T-cell (primary cell): ENCODE results near the gene ADCY1. TPM values are rescaled to one million over a fixed set of nuclear protein-coding genes. Genes with fewer than 3 reads are reported as not detected.

Experiments
- ATAC-seq, 4 experiments: fragments of 200-7000 bp in 3 of 4; fragments of 150-1000 bp in 1 of 4; cut with Tn5 transposase; replicated peaks in 1 of 4; 1 replicate in 3 of 4; 2 replicates in 1 of 4; pipeline ENCODE4 v1.10.0; 2021; ENCODE audit warnings: moderate library complexity in 3 of 4, mild to moderate bottlenecking in 2 of 4, moderate number of reproducible peaks in 1 of 4
- CTCF ChIA-PET, 2 donors: fragments of 300-600 bp; sonication (Branson Sonifier 250); formaldehyde crosslinking; loops; one replicate each; lab custom pipeline; 2022; ENCODE audit warnings: antibody characterized with exemption in 2 of 2; lab: Charles Lee
- POLR2A ChIA-PET, 2 donors: fragments of 300-600 bp; sonication (Branson Sonifier 250); formaldehyde crosslinking; loops; one replicate each; lab custom pipeline; 2022; ENCODE audit warnings: antibody characterized with exemption in 2 of 2; lab: Charles Lee
- DNase-seq, 35 experiments: peaks; one replicate each; pipeline versions ENCODE4 v3.0.0 to v3.0.0-alpha.2; 2013 to 2023
- H3K27ac ChIP-seq: one replicate; pipeline ENCODE4 v1.5.1; 2013; ENCODE audit warnings: low read length
- H3K27me3 ChIP-seq, 2 experiments: replicated peaks in 1 of 2; 1 replicate in 1 of 2; 2 replicates in 1 of 2; pipeline versions ENCODE4 v1.6.1 to v1.7.0; 2013; ENCODE audit warnings: low read length in 1 of 2, mixed read lengths in 1 of 2; ENCODE audit not compliant: control insufficient read depth in 2 of 2, insufficient read depth in 2 of 2; ENCODE audit errors: extremely low read depth in 1 of 2
- H3K36me3 ChIP-seq, 2 donors: 1 replicate in 1 of 2; 2 replicates in 1 of 2; pipeline versions ENCODE4 v1.6.1 to v1.7.0; 2013; ENCODE audit warnings: low read length in 1 of 2; ENCODE audit not compliant: control insufficient read depth in 2 of 2, insufficient read depth in 1 of 2; ENCODE audit errors: extremely low read depth in 1 of 2
- H3K4me1 ChIP-seq, 2 experiments: 1 replicate in 1 of 2; 2 replicates in 1 of 2; pipeline versions ENCODE4 v1.6.1 to v1.7.0; 2013; ENCODE audit warnings: low read length in 2 of 2, mixed read lengths in 1 of 2; ENCODE audit not compliant: insufficient read depth in 2 of 2, control insufficient read depth in 1 of 2; ENCODE audit errors: extremely low read depth in 1 of 2
- H3K4me3 ChIP-seq, 2 donors: 1 replicate in 1 of 2; 2 replicates in 1 of 2; pipeline versions ENCODE4 v1.5.1 to v1.7.0; 2013; ENCODE audit warnings: mild to moderate bottlenecking in 2 of 2, low read length in 1 of 2, moderate library complexity in 1 of 2; ENCODE audit not compliant: control insufficient read depth in 1 of 2; ENCODE audit errors: extremely low read depth in 1 of 2
- H3K9me3 ChIP-seq: 2 replicates; pipeline ENCODE4 v1.7.0; 2013
- H3K27ac Mint-ChIP-seq, 2 donors: one replicate each; pipeline ENCODE4 v1.8.0; 2020 to 2021; ENCODE audit warnings: mild to moderate bottlenecking in 2 of 2, mixed read lengths in 2 of 2
- H3K27me3 Mint-ChIP-seq, 2 donors: one replicate each; pipeline ENCODE4 v1.8.0; 2021 to 2022; ENCODE audit warnings: mixed read lengths in 2 of 2
- H3K36me3 Mint-ChIP-seq: one replicate; pipeline ENCODE4 v1.8.0; 2021; ENCODE audit warnings: mixed read lengths
- H3K4me1 Mint-ChIP-seq, 3 donors: one replicate each; pipeline ENCODE4 v1.8.0; 2020 to 2022; ENCODE audit warnings: mixed read lengths in 3 of 3, mild to moderate bottlenecking in 1 of 3
- H3K4me3 Mint-ChIP-seq, 3 donors: one replicate each; pipeline ENCODE4 v1.8.0; 2020 to 2022; ENCODE audit warnings: mild to moderate bottlenecking in 3 of 3, mixed read lengths in 3 of 3, moderate library complexity in 3 of 3
- H3K9me3 Mint-ChIP-seq, 3 donors: one replicate each; pipeline ENCODE4 v1.8.0; 2020 to 2022; ENCODE audit warnings: mixed read lengths in 3 of 3
- WGBS: methylation state at CpG from one replicate; pipeline ENCODE4 v1.1.5; 2013; ENCODE audit warnings: missing lambda C conversion rate; ENCODE audit not compliant: insufficient coverage; 5-methylcytosine and 5-hydroxymethylcytosine counted together
- total RNA-seq, 35 experiments: library from RNA in 6 of 35; stranded (reverse) in 6 of 35; fragments of 120-200 nt in 1 of 35; gene quantifications; one replicate each; pipeline versions ENCODE4 v1.2.1 to v1.2.4 and lab custom pipeline; 2013 to 2026

The ADCY1 gene
- total RNA-seq, 5 donors from 2014 or later (not counting 1 experiment from before 2014, with no cell fraction given) = 0.03 to 0.44 (median 0.05) TPM

GRCh38 chr7:45601816-45602540 is 27.8 kb downstream of the ADCY1 start:
- Mint-ChIP-seq H3K4me3 (no peak overlapping the region), H3K9me3 (no peaks in the 10 kb centered on the region), H3K36me3 (no peaks in the 10 kb centered on the region), H3K27ac (no peak overlapping the region), H3K27me3 (peaks cover 5 to 11% of the 10 kb centered on the region in 2 donors), H3K4me1 (no peaks in the 10 kb centered on the region)
- H3K4me3 ChIP-seq = no peak overlapping the region
- ChIA-PET POLR2A (no interaction called here), CTCF (interaction anchor here in 1 of 2 donors (0.5 kb wide), 1 partner anchor 350 kb away, joined by 5 read pairs; no protein-coding TSS in a partner anchor)
- H3K4me1 ChIP-seq = no peaks in the 10 kb centered on the region
- peaks cover 0 to 12% of the 10 kb centered on the region in 2 experiments for H3K27me3 ChIP-seq
- DNase-seq = no peak
- H3K9me3 ChIP-seq = no peaks in the 10 kb centered on the region
- WGBS = 79% methylated on average over 6 of the region's 6 CpGs
- ATAC-seq = peak in 1 of 4 experiments; percentile 19
- no peaks in the 10 kb centered on the region for H3K36me3 ChIP-seq
- no peak overlapping the region for H3K27ac ChIP-seq

DNA sequence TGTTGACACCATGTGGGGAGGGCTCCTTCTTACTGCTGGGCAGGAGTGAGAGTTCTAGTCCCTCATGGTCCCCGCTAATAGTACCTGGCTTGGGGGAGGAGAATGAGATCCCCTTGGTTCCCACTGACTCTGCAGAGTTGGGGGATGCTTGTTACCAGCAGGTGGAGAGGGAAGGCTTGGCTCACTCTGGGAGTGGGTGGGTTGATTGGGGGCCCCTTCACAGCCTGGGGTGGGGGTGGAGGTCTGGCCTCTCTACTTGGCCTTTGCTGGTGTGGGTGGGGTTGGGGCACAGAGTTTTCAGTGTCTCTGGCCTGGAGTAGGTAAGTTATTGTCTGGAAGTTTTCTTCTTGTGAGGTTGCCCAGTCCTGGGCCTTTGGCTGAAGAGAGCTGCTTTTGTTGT is 31.9 kb downstream of the ADCY1 start:
- Histone ChIP-seq H3K4me3 (no peak overlapping the region), H3K36me3 (no peaks in the 10 kb centered on the region), H3K9me3 (no peaks in the 10 kb centered on the region), H3K27me3 (peaks cover 0 to 19% of the 10 kb centered on the region in 2 experiments), H3K4me1 (no peaks in the 10 kb centered on the region), H3K27ac (no peak overlapping the region)
- ChIA-PET CTCF (no interaction called here), POLR2A (no interaction called here)
- Mint-ChIP-seq H3K9me3 (peaks cover 0 to 5% (median 0%) of the 10 kb centered on the region in 3 donors), H3K4me3 (no peak overlapping the region), H3K27ac (no peak overlapping the region), H3K4me1 (no peaks in the 10 kb centered on the region), H3K27me3 (peaks cover 6 to 13% of the 10 kb centered on the region in 2 donors), H3K36me3 (no peaks in the 10 kb centered on the region)
- WGBS = no CpG with 5 or more reads among the region's 1 CpG
- ATAC-seq (no peak), DNase-seq (no peak)

DNA sequence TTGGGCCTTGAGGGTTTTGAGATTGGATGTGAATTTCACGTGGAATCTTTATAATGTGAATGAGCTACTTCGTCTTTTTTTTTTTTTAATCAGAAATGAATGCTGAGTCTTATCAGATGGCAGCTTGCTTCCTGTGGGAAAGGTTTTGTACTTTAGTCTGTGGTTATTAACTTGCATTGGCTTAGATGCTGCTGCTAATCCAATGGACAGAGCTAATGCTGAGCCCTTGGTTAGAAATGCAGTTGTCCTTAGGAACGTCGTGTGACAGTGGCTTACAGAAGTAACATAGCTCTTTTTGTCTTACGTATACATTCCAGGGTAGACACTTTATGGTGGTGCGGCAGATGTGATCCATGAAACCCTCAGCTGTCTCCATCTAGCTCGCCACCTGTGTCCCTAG is 32.8 kb downstream of the ADCY1 start:
- peaks cover 0 to 6% (median 2%) of the 10 kb centered on the region in 3 donors for H3K9me3 Mint-ChIP-seq
- H3K36me3 Mint-ChIP-seq = no peaks in the 10 kb centered on the region
- no peaks in the 10 kb centered on the region for H3K4me1 Mint-ChIP-seq
- H3K9me3 ChIP-seq = no peaks in the 10 kb centered on the region
- no peak overlapping the region for H3K27ac Mint-ChIP-seq
- H3K36me3 ChIP-seq = no peaks in the 10 kb centered on the region
- H3K4me3 ChIP-seq = no peak overlapping the region
- no peaks in the 10 kb centered on the region for H3K4me1 ChIP-seq
- H3K4me3 Mint-ChIP-seq = no peak overlapping the region
- H3K27ac ChIP-seq = no peak overlapping the region
- peaks cover 0 to 17% of the 10 kb centered on the region in 2 experiments for H3K27me3 ChIP-seq
- no peak for DNase-seq
- POLR2A ChIA-PET = interaction anchor here in 1 of 2 donors (0.7 kb wide), 1 partner anchor 1875 kb away, joined by 7 read pairs; no protein-coding TSS in a partner anchor
- peaks cover 6 to 7% of the 10 kb centered on the region in 2 donors for H3K27me3 Mint-ChIP-seq
- ATAC-seq = no peak
- 6% methylated on average over 2 of the region's 7 CpGs for WGBS
- CTCF ChIA-PET = interaction anchor here in 1 of 2 donors (0.7 kb wide), 1 partner anchor 42 kb away, joined by 3 read pairs; no protein-coding TSS in a partner anchor

- Mint-ChIP-seq H3K9me3 (peaks cover 13 to 15% (median 13%) of the 10 kb centered on the region in 3 donors), H3K36me3 (no peaks in the 10 kb centered on the region), H3K4me3 (no peak overlapping the region), H3K27ac (no peak overlapping the region), H3K4me1 (no peaks in the 10 kb centered on the region), H3K27me3 (peaks cover 6 to 7% of the 10 kb centered on the region in 2 donors)
- DNase-seq (no peak), ATAC-seq (no peak)
- H3K4me3 ChIP-seq = no peak overlapping the region
- H3K36me3 ChIP-seq = no peaks in the 10 kb centered on the region
- ChIA-PET POLR2A (no interaction called here), CTCF (no interaction called here)
- H3K4me1 ChIP-seq = no peaks in the 10 kb centered on the region
- H3K9me3 ChIP-seq = no peaks in the 10 kb centered on the region
- no peak overlapping the region for H3K27ac ChIP-seq
- WGBS = 88% methylated on average over 16 of the region's 16 CpGs
- H3K27me3 ChIP-seq = peaks cover 0 to 17% of the 10 kb centered on the region in 2 experiments
Measured at GRCh38 chr7:45609180-45609579, 35.0 kb downstream of the ADCY1 start.

DNA sequence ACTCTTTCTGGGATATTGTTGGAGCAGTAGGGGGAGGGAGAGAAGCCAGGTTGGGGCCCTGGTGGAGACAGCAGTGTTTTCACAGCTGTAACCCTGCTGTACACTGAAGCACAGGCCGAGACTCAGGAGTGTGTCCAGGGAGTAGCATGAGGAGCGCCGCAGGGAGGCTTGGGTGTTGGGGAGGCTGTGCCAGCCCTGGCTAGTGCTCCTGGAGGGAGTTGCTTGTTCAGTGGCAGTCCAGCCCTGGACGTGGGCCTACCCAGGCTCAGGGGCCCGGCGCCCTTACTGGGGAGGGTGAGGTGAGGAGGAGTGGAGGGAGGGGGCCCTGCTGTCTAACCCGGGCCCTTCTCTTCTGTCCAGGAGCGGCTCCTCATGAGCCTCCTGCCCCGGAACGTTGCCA is 35.9 kb downstream of the ADCY1 start:
- 93% methylated on average over 5 of the region's 10 CpGs for WGBS
- Mint-ChIP-seq H3K27ac (no peak overlapping the region), H3K4me1 (no peaks in the 10 kb centered on the region), H3K9me3 (peaks cover 21 to 23% (median 21%) of the 10 kb centered on the region in 3 donors), H3K27me3 (peaks cover 6 to 7% of the 10 kb centered on the region in 2 donors), H3K4me3 (no peak overlapping the region), H3K36me3 (no peaks in the 10 kb centered on the region)
- Histone ChIP-seq H3K4me1 (no peaks in the 10 kb centered on the region), H3K36me3 (no peaks in the 10 kb centered on the region), H3K27me3 (peaks cover 0 to 17% of the 10 kb centered on the region in 2 experiments), H3K9me3 (no peaks in the 10 kb centered on the region), H3K4me3 (no peak overlapping the region), H3K27ac (no peak overlapping the region)
- CTCF ChIA-PET = no interaction called here
- ATAC-seq = no peak
- POLR2A ChIA-PET = no interaction called here
- DNase-seq = no peak

GRCh38 chr7:45610660-45611299 is 36.6 kb downstream of the ADCY1 start:
- POLR2A ChIA-PET = no interaction called here
- CTCF ChIA-PET = no interaction called here
- Histone ChIP-seq H3K27me3 (peaks cover 0 to 17% of the 10 kb centered on the region in 2 experiments), H3K27ac (no peak overlapping the region), H3K4me3 (no peak overlapping the region), H3K9me3 (no peaks in the 10 kb centered on the region), H3K36me3 (no peaks in the 10 kb centered on the region), H3K4me1 (no peaks in the 10 kb centered on the region)
- DNase-seq (no peak), ATAC-seq (no peak)
- H3K9me3 Mint-ChIP-seq = peaks cover 26 to 28% (median 27%) of the 10 kb centered on the region in 3 donors
- no peaks in the 10 kb centered on the region for H3K36me3 Mint-ChIP-seq
- peaks cover 6 to 7% of the 10 kb centered on the region in 2 donors for H3K27me3 Mint-ChIP-seq
- H3K27ac Mint-ChIP-seq = no peak overlapping the region
- H3K4me1 Mint-ChIP-seq = no peaks in the 10 kb centered on the region
- no peak overlapping the region for H3K4me3 Mint-ChIP-seq
- WGBS = 59% methylated on average over 2 of the region's 3 CpGs
